ENCODE results near the gene FHL2.

Gene FHL2

DNA sequence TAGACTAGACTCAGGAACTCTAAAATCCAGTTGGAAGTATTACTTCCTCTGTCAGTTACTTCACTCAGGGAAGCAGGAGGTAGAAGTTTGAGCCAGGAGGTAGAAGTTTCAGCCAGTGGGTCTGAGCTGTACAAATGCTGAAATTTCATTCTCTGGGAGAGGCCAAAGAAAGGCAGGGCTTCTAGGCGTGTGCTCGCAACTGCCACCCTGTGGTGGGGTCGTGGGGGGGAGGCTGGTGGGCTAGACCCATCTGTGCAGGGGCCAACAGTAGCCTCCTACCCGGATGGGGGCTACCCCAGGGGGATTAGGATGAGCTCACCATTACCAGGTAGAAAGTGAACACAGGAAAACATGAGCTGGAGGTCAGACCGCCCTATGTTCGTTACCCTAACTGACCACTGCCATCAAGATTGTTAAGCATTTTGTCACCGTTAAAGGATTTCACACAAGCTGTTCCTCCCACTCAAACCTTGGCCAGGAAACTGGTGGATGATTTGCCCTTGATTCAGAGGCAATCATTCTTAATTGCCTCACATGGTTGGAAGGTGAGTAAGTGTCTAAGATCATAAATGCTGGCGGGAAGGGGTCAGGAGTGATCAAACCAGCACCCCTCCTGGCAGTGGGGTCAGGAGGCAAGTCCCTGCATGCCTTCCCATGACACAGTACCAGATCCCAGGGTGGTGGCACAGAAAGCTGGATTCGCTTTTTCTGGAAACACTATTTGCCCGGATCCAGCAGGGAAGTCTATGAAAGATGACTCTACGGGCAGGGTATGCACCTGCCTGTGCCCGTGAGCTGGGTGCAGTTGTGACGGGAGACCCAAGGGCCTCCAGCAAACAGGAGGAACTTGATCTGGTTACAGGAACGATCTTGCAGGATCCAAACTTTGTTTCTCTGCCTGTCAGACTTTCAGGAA is 5.2 kb upstream of the FHL2 start:
- Histone ChIP-seq H3K4me2 (ENCODE audit: low read depth, low read length, poor library complexity, severe bottlenecking) (no peak overlapping the region), H3K9ac (ENCODE audit: low read length) (no peak overlapping the region)

DNA sequence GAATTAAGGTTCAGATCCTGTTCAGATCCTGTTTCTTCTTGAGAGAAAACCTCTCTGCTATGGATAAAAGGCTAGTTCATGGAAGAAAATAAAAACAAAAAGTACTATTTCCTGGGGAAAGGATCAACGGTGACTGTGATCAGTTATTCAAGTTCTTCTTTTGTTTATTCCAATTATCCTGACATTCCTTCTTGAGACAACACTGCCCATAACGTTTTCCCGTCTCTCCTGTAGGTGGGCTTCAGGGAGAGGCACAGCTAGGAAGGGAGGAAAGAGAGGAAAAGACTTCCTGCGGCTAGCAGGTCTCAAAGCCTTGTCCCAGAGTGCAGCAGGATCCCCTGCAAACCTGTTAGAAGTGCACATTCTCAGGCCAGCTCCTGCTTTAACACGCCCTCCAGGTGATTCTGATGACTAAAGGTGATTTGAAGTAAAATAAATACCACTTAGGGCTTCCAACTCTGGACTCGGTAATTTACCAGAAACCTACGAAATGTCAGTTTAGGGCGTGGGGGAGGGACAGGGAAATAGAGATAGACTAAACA is 4.5 kb upstream of the FHL2 start:
- H3K4me2 ChIP-seq (ENCODE audit: low read depth, low read length, poor library complexity, severe bottlenecking), result no peak overlapping the region
- no peak for TF ChIP-seq EZH2phosphoT487 (conservative IDR thresholded peaks at IDR 0.05; ENCODE audit: low read length)
- TF ChIP-seq, protein P1, sequence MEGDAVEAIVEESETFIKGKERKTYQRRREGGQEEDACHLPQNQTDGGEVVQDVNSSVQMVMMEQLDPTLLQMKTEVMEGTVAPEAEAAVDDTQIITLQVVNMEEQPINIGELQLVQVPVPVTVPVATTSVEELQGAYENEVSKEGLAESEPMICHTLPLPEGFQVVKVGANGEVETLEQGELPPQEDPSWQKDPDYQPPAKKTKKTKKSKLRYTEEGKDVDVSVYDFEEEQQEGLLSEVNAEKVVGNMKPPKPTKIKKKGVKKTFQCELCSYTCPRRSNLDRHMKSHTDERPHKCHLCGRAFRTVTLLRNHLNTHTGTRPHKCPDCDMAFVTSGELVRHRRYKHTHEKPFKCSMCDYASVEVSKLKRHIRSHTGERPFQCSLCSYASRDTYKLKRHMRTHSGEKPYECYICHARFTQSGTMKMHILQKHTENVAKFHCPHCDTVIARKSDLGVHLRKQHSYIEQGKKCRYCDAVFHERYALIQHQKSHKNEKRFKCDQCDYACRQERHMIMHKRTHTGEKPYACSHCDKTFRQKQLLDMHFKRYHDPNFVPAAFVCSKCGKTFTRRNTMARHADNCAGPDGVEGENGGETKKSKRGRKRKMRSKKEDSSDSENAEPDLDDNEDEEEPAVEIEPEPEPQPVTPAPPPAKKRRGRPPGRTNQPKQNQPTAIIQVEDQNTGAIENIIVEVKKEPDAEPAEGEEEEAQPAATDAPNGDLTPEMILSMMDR (IDR thresholded peaks at IDR 0.05; ENCODE audit: insufficient read depth, low read length, poor library complexity, severe bottlenecking), result no peak
- no peaks in the 10 kb centered on the region for H3F3A ChIP-seq (ENCODE audit: insufficient read depth)
- no peaks in the 10 kb centered on the region for H3K36me3 ChIP-seq (ENCODE audit: low read length)
- H3K27me3 ChIP-seq (ENCODE audit: low read length), result no peaks in the 10 kb centered on the region
- H3K9ac ChIP-seq (ENCODE audit: low read length), result no peak overlapping the region
- no peaks in the 10 kb centered on the region for H3K79me2 ChIP-seq (ENCODE audit: insufficient read depth, low read length)
- H3K4me3 ChIP-seq (ENCODE audit: insufficient read depth, low read length, poor library complexity, severe bottlenecking), result no peak overlapping the region
- no peaks in the 10 kb centered on the region for H4K20me1 ChIP-seq (ENCODE audit: low read depth, low read length)
- H3K9me3 ChIP-seq (ENCODE audit: insufficient read depth, low read length), result no peaks in the 10 kb centered on the region
- H2AFZ ChIP-seq (ENCODE audit: low read depth, low read length, severe bottlenecking), result no peak overlapping the region
- H3K9me2 ChIP-seq (replicated peaks; ENCODE audit: insufficient read depth, low read length), result no peaks in the 10 kb centered on the region
- no peak overlapping the region for H3K27ac ChIP-seq (ENCODE audit: low read depth, low read length)

More for the DNA sequence above, 5.2 kb upstream of the FHL2 start:
- H2AFZ ChIP-seq (ENCODE audit: low read depth, low read length, severe bottlenecking), result no peak overlapping the region
- no peaks in the 10 kb centered on the region for H3F3A ChIP-seq (ENCODE audit: insufficient read depth)
- H3K79me2 ChIP-seq (ENCODE audit: insufficient read depth, low read length), result no peaks in the 10 kb centered on the region
- no peaks in the 10 kb centered on the region for H4K20me1 ChIP-seq (ENCODE audit: low read depth, low read length)
- no peaks in the 10 kb centered on the region for H3K9me2 ChIP-seq (replicated peaks; ENCODE audit: insufficient read depth, low read length)
- no peak overlapping the region for H3K4me3 ChIP-seq (ENCODE audit: insufficient read depth, low read length, poor library complexity, severe bottlenecking)
- no peaks in the 10 kb centered on the region for H3K9me3 ChIP-seq (ENCODE audit: insufficient read depth, low read length)
- H3K36me3 ChIP-seq (ENCODE audit: low read length), result no peaks in the 10 kb centered on the region
- H3K27me3 ChIP-seq (ENCODE audit: low read length), result no peaks in the 10 kb centered on the region
- no peak for TF ChIP-seq EZH2phosphoT487 (conservative IDR thresholded peaks at IDR 0.05; ENCODE audit: low read length)
- TF ChIP-seq, protein P1 (IDR thresholded peaks at IDR 0.05; ENCODE audit: insufficient read depth, low read length, poor library complexity, severe bottlenecking), result no peak
- no peak overlapping the region for H3K27ac ChIP-seq (ENCODE audit: low read depth, low read length)

DNA sequence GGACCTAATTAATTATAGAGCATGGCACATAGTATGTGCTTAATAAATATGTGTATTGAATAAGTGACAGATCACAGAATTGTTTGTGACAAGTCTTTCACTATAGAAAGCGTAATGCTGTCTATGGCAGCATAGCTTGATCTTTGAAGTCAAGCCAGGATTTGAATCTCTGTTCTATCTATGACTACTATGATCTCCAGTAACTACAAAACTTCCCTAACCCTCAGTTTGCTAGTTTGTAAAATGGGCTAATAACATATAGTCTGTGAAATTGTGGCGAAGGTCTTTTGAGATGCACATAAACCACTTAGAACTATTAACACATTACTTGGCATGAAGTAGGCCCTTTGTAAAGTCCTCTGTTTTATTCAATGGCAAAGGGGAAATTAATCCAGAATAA is 4.0 kb upstream of the FHL2 start:
- Histone ChIP-seq H3F3A (ENCODE audit: insufficient read depth) (no peaks in the 10 kb centered on the region), H4K20me1 (ENCODE audit: low read depth, low read length) (no peaks in the 10 kb centered on the region), H3K9me3 (ENCODE audit: insufficient read depth, low read length) (no peaks in the 10 kb centered on the region), H2AFZ (ENCODE audit: low read depth, low read length, severe bottlenecking) (no peak overlapping the region), H3K4me2 (ENCODE audit: low read depth, low read length, poor library complexity, severe bottlenecking) (no peak overlapping the region), H3K27ac (ENCODE audit: low read depth, low read length) (no peak overlapping the region), H3K79me2 (ENCODE audit: insufficient read depth, low read length) (no peaks in the 10 kb centered on the region), H3K4me3 (ENCODE audit: insufficient read depth, low read length, poor library complexity, severe bottlenecking) (no peak overlapping the region), H3K36me3 (ENCODE audit: low read length) (no peaks in the 10 kb centered on the region), H3K9me2 (replicated peaks; ENCODE audit: insufficient read depth, low read length) (no peaks in the 10 kb centered on the region), H3K9ac (ENCODE audit: low read length) (no peak overlapping the region), H3K27me3 (ENCODE audit: low read length) (no peaks in the 10 kb centered on the region)
- no peak for TF ChIP-seq EZH2phosphoT487 (conservative IDR thresholded peaks at IDR 0.05; ENCODE audit: low read length)
- TF ChIP-seq, protein P1 (IDR thresholded peaks at IDR 0.05; ENCODE audit: insufficient read depth, low read length, poor library complexity, severe bottlenecking), result no peak

All from SU-DHL-6 (cell line).